ENCODE results near the gene CTBP2.
"Not testable (repeated sequence)": the region's sequence is repeated elsewhere in the genome, so short reads cannot be mapped to it uniquely, and the experiment has no call there.

The CTBP2 gene

DNA sequence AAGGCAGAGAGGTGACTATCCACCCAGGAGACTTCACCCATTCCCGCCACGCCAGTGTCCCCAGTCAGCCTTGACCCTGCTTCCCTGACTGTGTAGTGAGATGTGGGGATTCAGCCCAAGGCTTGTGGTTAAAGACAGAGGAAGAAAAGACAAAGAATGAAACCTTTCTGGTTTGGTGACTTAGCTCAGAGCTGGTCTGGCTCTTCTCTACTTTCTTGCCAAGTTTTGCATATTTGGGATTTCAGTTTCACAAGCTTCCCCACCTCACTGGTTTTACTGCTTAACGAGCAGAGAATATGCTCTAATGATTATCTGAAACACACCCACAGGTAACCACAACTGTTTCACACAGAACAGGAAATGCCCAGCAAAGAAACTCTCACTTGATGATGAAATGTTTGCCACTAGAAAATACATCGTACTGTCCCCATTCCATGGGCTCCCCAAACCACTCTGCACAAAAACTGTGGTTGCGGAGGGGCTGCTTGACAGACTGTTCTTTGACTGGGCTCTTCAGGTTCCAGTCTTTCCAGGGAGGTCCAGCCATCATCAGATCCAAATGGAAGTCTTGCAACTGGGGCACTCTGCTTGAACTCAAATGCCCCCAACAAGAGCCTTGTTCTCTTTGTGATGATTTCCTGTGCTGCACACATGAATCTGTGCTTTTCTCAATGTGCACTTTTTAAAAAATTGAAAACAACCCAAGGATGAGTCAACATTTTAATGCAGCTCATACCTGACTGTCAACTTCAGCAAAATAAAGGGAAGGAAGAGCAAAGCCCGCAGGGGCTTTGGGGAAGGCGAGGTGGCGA, 95.5 kb downstream of the CTBP2 start:
- DNase-seq (ENCODE audit: low read depth in 4 of 4, low spot score in 1 of 4), result peak in 1 of 4 experiments; percentile 4

GRCh38 chr10:125063256-125063925, 97.0 kb downstream of the CTBP2 start:
- no peak for DNase-seq (ENCODE audit: low read depth in 4 of 4, low spot score in 1 of 4)

DNA sequence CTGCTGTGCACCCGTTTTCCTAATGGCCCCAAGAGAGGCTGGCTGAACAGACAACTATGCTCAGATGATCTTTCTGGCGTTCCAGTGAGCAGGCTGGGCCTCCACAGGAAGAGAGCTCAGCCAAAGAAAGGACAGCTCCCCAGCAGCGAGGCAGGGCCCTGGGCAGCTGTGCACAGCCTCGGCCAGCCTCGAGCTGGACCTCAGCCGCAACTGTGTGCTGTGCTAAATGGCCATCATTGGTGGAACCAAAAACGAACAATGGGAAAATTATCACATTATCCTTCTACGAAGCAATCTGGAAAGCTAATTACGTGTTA, 97.5 kb downstream of the CTBP2 start:
- DNase-seq (ENCODE audit: low read depth in 4 of 4, low spot score in 1 of 4), result no peak

DNA sequence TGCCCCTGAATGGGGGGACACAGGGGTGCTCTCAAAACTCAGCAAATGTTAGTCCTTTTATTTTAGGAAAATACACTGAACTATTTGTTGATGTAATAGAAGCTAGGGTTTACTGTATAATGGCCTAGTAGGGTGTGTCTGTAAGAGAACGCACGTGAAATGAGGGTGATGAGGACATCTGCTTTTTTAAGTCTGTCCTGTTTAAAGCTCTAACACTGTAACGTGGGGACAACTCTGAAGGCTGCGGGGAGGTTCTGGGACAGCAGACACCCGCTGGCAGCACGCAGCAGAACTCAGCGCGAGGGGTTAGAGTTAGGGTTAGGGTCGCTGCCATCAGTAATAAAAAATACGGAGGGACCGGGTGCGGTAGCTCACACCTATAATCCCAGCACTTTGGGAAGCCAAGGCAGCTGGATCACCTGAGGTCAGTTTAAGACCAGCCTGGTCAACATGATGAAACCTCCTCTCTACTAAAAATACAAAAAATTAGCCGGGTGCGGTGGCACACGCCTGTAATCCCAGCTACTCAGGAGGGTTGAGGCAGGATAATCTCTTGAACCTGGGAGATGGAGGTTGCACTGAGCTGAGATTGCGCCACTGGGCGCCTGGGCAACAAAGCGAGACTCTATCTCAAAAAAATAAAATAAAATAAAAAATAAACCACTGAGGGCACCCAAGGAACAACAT, 98.0 kb downstream of the CTBP2 start:
- DNase-seq (ENCODE audit: low read depth in 4 of 4, low spot score in 1 of 4), result no peak

GRCh38 chr10:125061557-125062226, 98.7 kb downstream of the CTBP2 start:
- no peak for DNase-seq (ENCODE audit: low read depth in 4 of 4, low spot score in 1 of 4)

GRCh38 chr10:125060826-125061556, 99.4 kb downstream of the CTBP2 start:
- DNase-seq (ENCODE audit: low read depth in 4 of 4, low spot score in 1 of 4), result peak in 2 of 4 experiments; percentile 15 to 32

DNA sequence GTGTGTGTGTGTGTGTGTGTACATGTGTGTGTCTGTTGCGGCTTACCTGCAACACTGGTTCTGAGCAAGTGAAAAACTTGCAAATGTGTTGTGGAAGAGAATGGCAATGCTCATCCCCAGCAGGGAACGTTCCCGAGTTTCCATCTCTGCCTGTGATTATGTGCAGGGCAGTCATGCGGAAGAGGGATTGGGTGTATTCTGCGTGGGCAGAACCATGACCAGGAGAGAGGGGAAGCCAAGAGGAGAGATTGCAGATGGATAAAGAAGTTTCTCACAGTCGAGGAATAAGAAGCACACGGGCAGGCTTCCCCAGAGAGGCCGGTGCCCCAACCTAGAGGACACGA, 99.9 kb downstream of the CTBP2 start:
- DNase-seq (ENCODE audit: low read depth in 4 of 4, low spot score in 1 of 4), result no peak

GRCh38 chr10:125060026-125060425, 100.3 kb downstream of the CTBP2 start:
- no peak for DNase-seq (ENCODE audit: low read depth in 4 of 4, low spot score in 1 of 4)

GRCh38 chr10:125059348-125059747, 101.0 kb downstream of the CTBP2 start:
- DNase-seq (ENCODE audit: low read depth in 4 of 4, low spot score in 1 of 4), result not testable (repeated sequence)

- no peak for DNase-seq (ENCODE audit: low read depth in 4 of 4, low spot score in 1 of 4)
Observed at GRCh38 chr10:125057158-125058001, 103.0 kb downstream of the CTBP2 start.

GRCh38 chr10:125056161-125057132, 103.9 kb downstream of the CTBP2 start:
- no peak for DNase-seq (ENCODE audit: low read depth in 4 of 4, low spot score in 1 of 4)

DNA sequence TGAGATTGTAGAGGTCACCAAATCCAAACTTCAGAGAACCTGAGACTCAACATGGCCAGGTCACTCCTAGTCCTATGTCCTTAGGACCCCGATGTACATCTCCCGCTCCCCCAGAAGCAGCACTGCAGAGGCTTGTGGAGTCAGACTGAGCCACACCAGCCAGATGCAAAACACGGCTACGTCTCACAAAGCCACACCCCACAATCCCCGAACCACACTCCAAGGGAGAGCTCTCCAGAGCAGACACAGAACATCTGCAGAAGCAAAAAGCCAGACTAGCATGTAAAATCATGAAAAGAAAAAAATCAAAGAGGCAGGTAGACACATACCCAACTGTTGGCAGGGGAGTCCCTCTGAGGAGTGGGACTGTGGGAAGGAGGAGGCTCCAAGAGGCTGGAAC, 104.9 kb downstream of the CTBP2 start:
- DNase-seq (ENCODE audit: low read depth in 4 of 4, low spot score in 1 of 4), result no peak

DNA sequence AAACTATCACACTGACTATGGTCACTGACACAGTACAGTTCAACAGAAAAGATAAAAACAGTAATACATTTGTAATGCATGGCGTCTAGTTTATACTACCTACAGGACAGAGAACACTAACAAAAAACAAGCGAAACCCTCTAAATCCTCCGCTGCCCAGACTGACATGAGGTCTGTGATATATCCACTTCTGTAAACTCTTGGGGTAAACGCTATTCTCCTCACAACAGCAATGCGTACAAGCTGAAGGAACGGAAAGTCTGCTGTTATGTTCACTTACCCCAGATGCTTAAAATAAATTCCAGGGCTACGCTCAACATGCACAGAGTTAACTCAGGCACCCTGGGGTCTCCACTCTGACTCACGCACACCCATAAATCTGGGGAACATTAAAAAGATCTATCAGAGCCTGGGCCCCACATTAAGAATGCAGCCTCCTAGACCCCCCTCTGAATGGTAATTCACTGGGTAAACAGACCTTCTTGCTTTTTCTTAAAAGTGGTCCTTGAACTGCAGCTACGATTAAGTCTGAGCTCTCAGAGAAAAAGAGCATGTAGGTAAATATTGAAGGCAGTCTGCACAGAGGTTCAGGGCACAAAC, 105.6 kb downstream of the CTBP2 start:
- no peak for DNase-seq (ENCODE audit: low read depth in 4 of 4, low spot score in 1 of 4)

DNA sequence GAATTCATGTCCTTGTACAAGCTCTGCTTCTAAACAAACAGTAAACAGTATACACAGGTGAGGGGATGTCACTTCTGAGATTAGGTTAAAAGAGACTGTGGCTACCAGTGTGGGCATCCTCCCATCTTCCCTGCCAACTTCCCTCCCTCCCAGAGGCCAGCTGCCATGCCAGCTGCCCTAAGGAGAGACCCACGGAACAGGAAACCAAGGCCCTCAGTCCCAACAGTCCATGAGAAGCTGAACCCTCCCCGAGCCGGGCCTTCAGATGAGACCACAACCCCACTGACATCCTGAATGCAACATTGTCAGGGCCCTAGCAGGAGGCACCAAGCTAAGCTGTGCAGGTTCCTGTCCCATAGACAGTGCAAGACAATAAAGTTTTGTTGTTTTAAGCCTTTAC, 106.1 kb downstream of the CTBP2 start:
- DNase-seq (ENCODE audit: low read depth in 4 of 4, low spot score in 1 of 4), result no peak

- no peak for DNase-seq (ENCODE audit: low read depth in 4 of 4, low spot score in 1 of 4)
Observed at GRCh38 chr10:125052146-125052545, 108.2 kb downstream of the CTBP2 start.

DNA sequence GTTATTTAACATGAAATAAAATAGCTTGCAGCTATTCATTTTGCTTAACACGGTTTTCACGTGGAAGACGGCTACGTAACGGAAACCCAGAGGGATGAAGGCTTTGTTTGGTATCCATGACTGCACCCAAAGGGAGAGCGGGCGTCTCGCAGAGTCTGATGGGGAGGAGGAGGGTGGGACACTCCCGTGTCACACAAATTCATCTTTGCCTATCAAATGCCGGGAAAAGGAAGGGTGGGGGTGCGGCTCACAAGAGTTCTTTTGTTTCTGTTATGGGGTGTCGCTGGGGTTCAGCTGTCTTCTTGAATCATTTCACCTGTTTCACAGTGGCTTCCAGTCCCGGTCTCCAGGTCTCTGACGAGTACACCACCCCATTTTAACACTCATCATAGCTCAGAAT, 110.0 kb downstream of the CTBP2 start:
- DNase-seq (ENCODE audit: low read depth in 4 of 4, low spot score in 1 of 4), result no peak

GRCh38 chr10:125049216-125049881, 111.0 kb downstream of the CTBP2 start:
- no peak for DNase-seq (ENCODE audit: low read depth in 4 of 4, low spot score in 1 of 4)
